Stimulated activated naive B cell treated with anti-CD40 and anti-IgM and Interleukin-4, amounts not matched to agents 10 μg/mL and 1 μg/mL and 100 μg/mL, for 72 hours (primary cell): Measurements from ENCODE around the gene ERGIC1.
A peak's percentile ranks its signal among the peaks of the same experiment; 100 is the strongest.

Source experiments
- ATAC-seq, 2 donors: fragments of 150-1000 bp; cut with Tn5 transposase; replicated peaks; 2 replicates each; pipeline ENCODE4 v1.10.0; 2021; ENCODE audit warnings: moderate library complexity in 1 of 2
- DNase-seq: peaks from one replicate; pipeline ENCODE4 v3.0.0; 2021
- H3K27ac Mint-ChIP-seq: one replicate; pipeline ENCODE4 v1.8.0; 2022; ENCODE audit warnings: mild to moderate bottlenecking, mixed read lengths
- H3K27me3 Mint-ChIP-seq, 2 donors: one replicate each; pipeline ENCODE4 v1.8.0; 2022; ENCODE audit warnings: mixed read lengths in 2 of 2
- H3K36me3 Mint-ChIP-seq, 2 donors: one replicate each; pipeline ENCODE4 v1.8.0; 2022; ENCODE audit warnings: mixed read lengths in 2 of 2, mild to moderate bottlenecking in 1 of 2
- H3K4me1 Mint-ChIP-seq, 2 donors: one replicate each; pipeline ENCODE4 v1.8.0; 2022; ENCODE audit warnings: mixed read lengths in 2 of 2, mild to moderate bottlenecking in 1 of 2
- H3K4me3 Mint-ChIP-seq, 2 donors: one replicate each; pipeline ENCODE4 v1.8.0; 2022; ENCODE audit warnings: mild to moderate bottlenecking in 2 of 2, mixed read lengths in 2 of 2, moderate library complexity in 1 of 2
- H3K9me3 Mint-ChIP-seq, 2 donors: one replicate each; pipeline ENCODE4 v1.8.0; 2022; ENCODE audit warnings: mixed read lengths in 2 of 2, mild to moderate bottlenecking in 1 of 2

The ERGIC1 gene

GRCh38 chr5:172932313-172933017 lies 98.4 kb downstream of the ERGIC1 start:
- Mint-ChIP-seq H3K4me3 (no peak overlapping the region), H3K27ac (peak overlapping the region; percentile 7), H3K27me3 (no peaks in the 10 kb centered on the region), H3K4me1 (peaks cover 18 to 20% of the 10 kb centered on the region in 2 donors), H3K9me3 (no peaks in the 10 kb centered on the region), H3K36me3 (peaks cover 44 to 66% of the 10 kb centered on the region in 2 donors)
- peak; percentile 82 to 86 for ATAC-seq
- DNase-seq = peak; percentile 44

DNA sequence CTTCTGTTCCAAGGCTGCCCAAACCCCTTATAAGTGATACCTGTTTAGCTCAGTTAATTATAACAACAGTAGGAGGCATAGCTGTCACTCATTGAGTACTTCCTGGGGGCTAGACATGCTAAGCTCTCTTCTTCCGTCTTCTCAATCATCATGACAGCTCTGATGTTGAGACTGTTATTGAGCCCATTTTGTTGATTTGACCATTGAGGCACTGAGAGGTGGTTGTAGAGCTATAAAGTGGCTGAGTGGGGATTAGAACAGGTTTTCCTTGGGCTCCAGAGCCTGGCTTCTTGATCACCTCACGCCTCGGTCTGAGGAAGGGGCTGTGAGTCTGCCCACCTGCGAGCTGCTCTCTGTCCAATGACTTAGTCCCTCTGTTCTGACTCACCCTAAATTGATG lies 99.2 kb downstream of the ERGIC1 start:
- Mint-ChIP-seq H3K4me3 (no peak overlapping the region), H3K27ac (peak overlapping the region; percentile 14), H3K27me3 (no peaks in the 10 kb centered on the region), H3K4me1 (peaks cover 18 to 20% of the 10 kb centered on the region in 2 donors), H3K36me3 (peaks cover 44 to 67% of the 10 kb centered on the region in 2 donors), H3K9me3 (no peaks in the 10 kb centered on the region)
- no peak for DNase-seq
- no peak for ATAC-seq

DNA sequence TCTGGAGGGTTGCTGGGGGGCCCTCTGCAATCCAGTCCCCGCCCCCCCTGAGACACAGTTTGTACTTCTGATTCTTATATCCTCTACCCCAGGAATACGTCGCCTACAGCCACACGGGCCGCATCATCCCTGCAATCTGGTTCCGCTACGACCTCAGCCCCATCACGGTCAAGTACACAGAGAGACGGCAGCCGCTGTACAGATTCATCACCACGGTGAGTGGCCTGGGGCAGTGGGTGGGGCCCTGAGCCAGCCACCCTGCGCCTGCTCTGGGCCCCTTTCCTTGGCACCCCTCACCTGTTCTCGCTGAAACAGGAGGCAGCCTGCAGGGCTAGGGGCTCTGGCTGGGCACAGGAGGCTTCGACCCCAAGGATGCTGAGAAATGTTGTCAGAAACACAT lies 101.0 kb downstream of the ERGIC1 start:
- H3K27me3 Mint-ChIP-seq = no peaks in the 10 kb centered on the region
- no peak overlapping the region for H3K27ac Mint-ChIP-seq
- peaks cover 18 to 20% of the 10 kb centered on the region in 2 donors for H3K4me1 Mint-ChIP-seq
- DNase-seq (no peak), ATAC-seq (no peak)
- peaks cover 45 to 65% of the 10 kb centered on the region in 2 donors for H3K36me3 Mint-ChIP-seq
- no peaks in the 10 kb centered on the region for H3K9me3 Mint-ChIP-seq
- no peak overlapping the region for H3K4me3 Mint-ChIP-seq

DNA sequence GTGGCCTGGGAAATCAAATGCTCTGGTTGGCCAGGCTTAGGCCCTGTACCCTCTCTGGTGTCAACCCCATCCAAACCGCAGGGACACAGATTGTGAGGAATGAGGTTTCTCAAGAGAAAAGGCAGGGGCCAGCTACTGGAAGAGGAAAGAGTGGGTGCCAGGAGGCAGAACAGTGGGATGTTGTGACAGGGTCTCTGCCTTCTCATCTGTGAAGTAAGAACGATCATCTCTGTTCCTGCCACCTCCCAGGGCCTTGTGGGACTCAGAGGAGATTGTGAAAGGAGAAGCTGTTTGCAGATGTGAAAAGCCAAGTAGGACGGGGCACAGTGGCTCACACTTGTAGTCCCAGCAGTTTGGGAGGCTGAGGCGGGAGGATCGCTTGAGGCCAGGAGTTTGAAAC lies 102.3 kb downstream of the ERGIC1 start:
- peaks cover 53 to 67% of the 10 kb centered on the region in 2 donors for H3K36me3 Mint-ChIP-seq
- H3K4me3 Mint-ChIP-seq = no peak overlapping the region
- no peaks in the 10 kb centered on the region for H3K27me3 Mint-ChIP-seq
- peaks cover 11 to 12% of the 10 kb centered on the region in 2 donors for H3K4me1 Mint-ChIP-seq
- DNase-seq (no peak), ATAC-seq (peak in 1 of 2 donors; percentile 28)
- no peaks in the 10 kb centered on the region for H3K9me3 Mint-ChIP-seq
- peak overlapping the region; percentile 31 for H3K27ac Mint-ChIP-seq

- DNase-seq = no peak
- Mint-ChIP-seq H3K27ac (no peak overlapping the region), H3K36me3 (peaks cover 49 to 68% of the 10 kb centered on the region in 2 donors), H3K27me3 (no peaks in the 10 kb centered on the region), H3K4me3 (no peak overlapping the region), H3K9me3 (no peaks in the 10 kb centered on the region), H3K4me1 (peaks cover 0 to 4% of the 10 kb centered on the region in 2 donors)
- peak in 1 of 2 donors; percentile 34 for ATAC-seq
Measured at GRCh38 chr5:172939071-172939470, 105.0 kb downstream of the ERGIC1 start.

- Mint-ChIP-seq H3K27ac (peak overlapping the region; percentile 51), H3K36me3 (peaks cover 48 to 67% of the 10 kb centered on the region in 2 donors), H3K9me3 (no peaks in the 10 kb centered on the region), H3K4me1 (peaks cover 0 to 4% of the 10 kb centered on the region in 2 donors), H3K4me3 (no peak overlapping the region), H3K27me3 (no peaks in the 10 kb centered on the region)
- DNase-seq = no peak
- no peak for ATAC-seq
Measured at GRCh38 chr5:172939611-172940267, 105.7 kb downstream of the ERGIC1 start.

- H3K9me3 Mint-ChIP-seq = no peaks in the 10 kb centered on the region
- ATAC-seq (no peak), DNase-seq (no peak)
- H3K27ac Mint-ChIP-seq = no peak overlapping the region
- H3K27me3 Mint-ChIP-seq = no peaks in the 10 kb centered on the region
- H3K4me3 Mint-ChIP-seq = no peak overlapping the region
- H3K4me1 Mint-ChIP-seq = peaks cover 0 to 4% of the 10 kb centered on the region in 2 donors
- H3K36me3 Mint-ChIP-seq = peaks cover 45 to 65% of the 10 kb centered on the region in 2 donors
Measured at GRCh38 chr5:172940268-172941066, 106.4 kb downstream of the ERGIC1 start.

- peaks cover 0 to 4% of the 10 kb centered on the region in 2 donors for H3K4me1 Mint-ChIP-seq
- no peak for DNase-seq
- no peak for ATAC-seq
- no peaks in the 10 kb centered on the region for H3K9me3 Mint-ChIP-seq
- peak overlapping the region; percentile 66 for H3K27ac Mint-ChIP-seq
- no peak overlapping the region for H3K4me3 Mint-ChIP-seq
- no peaks in the 10 kb centered on the region for H3K27me3 Mint-ChIP-seq
- H3K36me3 Mint-ChIP-seq = peaks cover 41 to 63% of the 10 kb centered on the region in 2 donors
Measured at GRCh38 chr5:172941067-172941516, 107.0 kb downstream of the ERGIC1 start.

DNA sequence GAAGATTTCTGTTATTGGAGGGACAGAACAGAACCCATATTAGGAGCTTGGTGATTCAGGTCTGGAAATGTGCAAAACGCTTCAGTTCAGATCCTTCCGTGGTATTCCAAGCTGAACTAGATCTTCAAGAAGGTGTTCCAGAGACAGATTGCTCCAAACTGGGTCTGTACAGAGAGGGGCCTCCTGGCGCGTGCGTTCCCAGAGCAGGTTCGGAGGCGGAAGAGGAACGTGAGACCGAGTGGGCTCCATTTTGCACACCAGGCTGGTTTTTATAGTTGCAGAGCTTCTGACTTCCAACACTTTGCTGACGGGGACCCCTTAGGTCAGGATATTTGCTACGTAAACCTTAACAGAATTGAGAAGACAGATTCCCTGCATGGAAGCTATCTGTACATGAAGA lies 108.5 kb downstream of the ERGIC1 start:
- no peak for ATAC-seq
- H3K27me3 Mint-ChIP-seq = no peaks in the 10 kb centered on the region
- no peak overlapping the region for H3K4me3 Mint-ChIP-seq
- H3K27ac Mint-ChIP-seq = no peak overlapping the region
- peaks cover 39 to 60% of the 10 kb centered on the region in 2 donors for H3K36me3 Mint-ChIP-seq
- DNase-seq = no peak
- H3K9me3 Mint-ChIP-seq = no peaks in the 10 kb centered on the region
- peaks cover 2 to 3% of the 10 kb centered on the region in 2 donors for H3K4me1 Mint-ChIP-seq

GRCh38 chr5:172943283-172943841 lies 109.3 kb downstream of the ERGIC1 start:
- peaks cover 38 to 60% of the 10 kb centered on the region in 2 donors for H3K36me3 Mint-ChIP-seq
- H3K27me3 Mint-ChIP-seq = no peaks in the 10 kb centered on the region
- DNase-seq (no peak), ATAC-seq (no peak)
- peak overlapping the region; percentile 52 for H3K27ac Mint-ChIP-seq
- H3K9me3 Mint-ChIP-seq = no peaks in the 10 kb centered on the region
- H3K4me1 Mint-ChIP-seq = peaks cover 9 to 10% of the 10 kb centered on the region in 2 donors
- no peak overlapping the region for H3K4me3 Mint-ChIP-seq

GRCh38 chr5:172943906-172944305 lies 109.9 kb downstream of the ERGIC1 start:
- Mint-ChIP-seq H3K9me3 (no peaks in the 10 kb centered on the region), H3K4me1 (peaks cover 9 to 10% of the 10 kb centered on the region in 2 donors), H3K4me3 (no peak overlapping the region), H3K36me3 (peaks cover 38 to 63% of the 10 kb centered on the region in 2 donors), H3K27me3 (no peaks in the 10 kb centered on the region), H3K27ac (peak overlapping the region; percentile 22)
- ATAC-seq (no peak), DNase-seq (no peak)

DNA sequence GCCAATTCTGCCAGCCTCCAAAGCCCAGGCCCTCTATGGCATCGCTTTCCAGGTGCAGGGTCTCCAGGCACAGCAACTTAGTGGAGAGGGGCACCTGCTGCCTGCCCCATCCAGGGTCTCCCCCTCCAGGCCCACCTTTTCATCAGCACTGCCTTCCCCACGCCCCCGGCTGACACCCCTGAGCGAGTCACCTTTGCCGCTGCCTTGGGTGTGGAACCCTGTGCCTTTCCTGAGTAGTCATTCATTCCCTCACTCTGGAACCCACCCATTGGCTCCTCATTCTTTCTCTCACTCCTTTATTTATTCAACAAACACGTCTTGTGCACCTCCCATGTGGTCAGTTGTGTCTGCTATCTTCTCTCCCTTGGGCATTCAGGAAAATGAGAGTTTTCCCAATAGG lies 110.7 kb downstream of the ERGIC1 start:
- H3K4me3 Mint-ChIP-seq = no peak overlapping the region
- peaks cover 32 to 61% of the 10 kb centered on the region in 2 donors for H3K36me3 Mint-ChIP-seq
- no peaks in the 10 kb centered on the region for H3K27me3 Mint-ChIP-seq
- no peak for DNase-seq
- H3K4me1 Mint-ChIP-seq = peaks cover 9 to 10% of the 10 kb centered on the region in 2 donors
- no peak for ATAC-seq
- H3K9me3 Mint-ChIP-seq = no peaks in the 10 kb centered on the region
- peak overlapping the region; percentile 15 for H3K27ac Mint-ChIP-seq

DNA sequence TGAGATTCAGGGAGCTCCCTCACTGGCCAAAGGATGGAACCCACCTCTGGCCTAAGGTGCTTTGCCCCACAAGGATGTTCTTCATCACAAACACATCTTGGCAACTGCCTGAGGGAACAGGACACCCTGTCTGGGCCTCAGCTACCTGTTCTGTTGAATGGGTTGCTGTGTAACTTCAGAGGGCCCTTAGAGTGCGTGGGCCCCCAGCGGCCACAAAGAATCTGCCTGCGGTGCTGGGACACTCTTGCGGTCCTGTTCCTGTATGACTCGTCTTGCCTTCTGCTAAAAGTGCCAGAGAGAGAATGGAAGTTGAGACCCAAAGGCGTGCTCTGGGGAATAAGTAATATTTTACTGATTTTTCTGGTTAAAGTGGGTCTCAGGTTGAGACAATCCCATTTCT lies 111.1 kb downstream of the ERGIC1 start:
- H3K36me3 Mint-ChIP-seq = peaks cover 31 to 60% of the 10 kb centered on the region in 2 donors
- no peak for DNase-seq
- H3K4me1 Mint-ChIP-seq = peaks cover 9 to 10% of the 10 kb centered on the region in 2 donors
- no peak overlapping the region for H3K27ac Mint-ChIP-seq
- no peak for ATAC-seq
- no peak overlapping the region for H3K4me3 Mint-ChIP-seq
- H3K9me3 Mint-ChIP-seq = no peaks in the 10 kb centered on the region
- no peaks in the 10 kb centered on the region for H3K27me3 Mint-ChIP-seq

DNA sequence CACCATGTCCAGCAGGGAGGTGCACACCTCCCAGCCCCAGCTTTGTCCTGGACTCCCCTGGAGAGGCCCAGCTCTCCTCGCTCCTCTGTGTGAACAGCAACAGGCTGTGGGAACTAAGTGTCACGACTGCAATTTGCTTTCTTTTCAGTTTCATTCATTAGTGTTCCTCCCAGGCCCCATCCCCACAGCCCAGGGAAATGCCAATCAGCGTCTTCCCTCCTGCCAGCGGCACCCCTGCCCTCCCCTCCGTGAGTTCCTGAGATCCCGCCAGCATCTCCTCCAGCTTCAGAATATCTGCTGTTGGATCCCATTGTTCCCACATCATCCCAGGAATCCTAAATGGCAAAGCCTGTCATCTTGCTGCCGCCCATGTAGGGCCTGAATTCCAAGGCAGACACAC lies 112.1 kb downstream of the ERGIC1 start:
- no peak for ATAC-seq
- Mint-ChIP-seq H3K4me1 (peaks cover 9 to 10% of the 10 kb centered on the region in 2 donors), H3K36me3 (peaks cover 28 to 62% of the 10 kb centered on the region in 2 donors), H3K4me3 (no peak overlapping the region), H3K9me3 (no peaks in the 10 kb centered on the region), H3K27me3 (no peaks in the 10 kb centered on the region), H3K27ac (peak overlapping the region; percentile 22)
- no peak for DNase-seq
